Panc1 (cell line): ENCODE results near the gene HCRT. TPM values are rescaled to one million over a fixed set of nuclear protein-coding genes. Genes with fewer than 3 reads are reported as not detected.

Source experiments
- ATAC-seq: fragments of 200-7000 bp; cut with Tn5 transposase; 2 replicates; pipeline ENCODE4 v1.9.1; 2020; ENCODE audit warnings: mild to moderate bottlenecking, moderate library complexity
- BruUV-seq: library from RNA; stranded (reverse); fragments of 400-500 nt; replicated peaks from 2 replicates; lab custom pipeline; 2021; lab: Mats Ljungman, UMichigan
- CTCF ChIA-PET: fragments of 300-600 bp; sonication (Branson Sonifier 250); formaldehyde crosslinking; loops from one replicate; lab custom pipeline; 2022; ENCODE audit warnings: antibody characterized with exemption; lab: Charles Lee
- POLR2A ChIA-PET: fragments of 300-600 bp; sonication (Branson Sonifier 250); formaldehyde crosslinking; loops from one replicate; lab custom pipeline; 2022; ENCODE audit warnings: antibody characterized with exemption; lab: Charles Lee
- DNase-seq: peaks from one replicate; pipeline ENCODE4 v3.0.0-alpha.2; 2010; ENCODE audit warnings: low read depth, low spot score
- H3K27ac ChIP-seq: 2 replicates; pipeline ENCODE4 v1.5.1; 2011; ENCODE audit warnings: mild to moderate bottlenecking, low read length, inconsistent platforms
- H3K27me3 ChIP-seq: fragments of 200-500 bp; sonication (Bioruptor generic); 2 replicates; pipeline ENCODE4 v1.6.0; 2014; ENCODE audit warnings: low read length, inconsistent platforms; ENCODE audit not compliant: control insufficient read depth, insufficient read depth
- H3K36me3 ChIP-seq: fragments of 200-500 bp; sonication (Bioruptor generic); 2 replicates; pipeline ENCODE4 v1.5.1; 2014; ENCODE audit warnings: inconsistent platforms, mild to moderate bottlenecking, low read length, moderate library complexity; ENCODE audit not compliant: control insufficient read depth, insufficient read depth
- H3K4me1 ChIP-seq: 2 replicates; pipeline ENCODE4 v1.5.1; 2011; ENCODE audit warnings: inconsistent platforms, mild to moderate bottlenecking, low read length, moderate library complexity; ENCODE audit not compliant: control insufficient read depth, insufficient read depth
- H3K4me3 ChIP-seq, 2 experiments: 2 replicates each; pipeline ENCODE4 v1.5.1; 2011 to 2012; ENCODE audit warnings: low read depth in 2 of 2, low read length in 2 of 2, mild to moderate bottlenecking in 2 of 2, inconsistent platforms in 1 of 2, moderate library complexity in 1 of 2
- H3K9me3 ChIP-seq: fragments of 200-500 bp; sonication (Bioruptor generic); 2 replicates; pipeline ENCODE4 v1.5.1; 2014; ENCODE audit warnings: low read depth, mild to moderate bottlenecking, inconsistent platforms, low read length, moderate library complexity; ENCODE audit not compliant: control insufficient read depth, insufficient read depth
- CTCF ChIP-seq: fragments of 450-650 bp; IDR thresholded peaks from 2 replicates; pipeline ENCODE4 v1.5.1; 2017; ENCODE audit warnings: mild to moderate bottlenecking
- POLR2AphosphoS5 ChIP-seq: IDR thresholded peaks from 2 replicates; pipeline ENCODE4 v1.6.1; 2012; ENCODE audit warnings: mild to moderate bottlenecking, low read depth, low read length, moderate library complexity
- REST ChIP-seq, 2 experiments: IDR thresholded peaks; 2 replicates each; pipeline ENCODE4 v1.6.1; 2011 to 2012; ENCODE audit warnings: low read depth in 2 of 2, control low read depth in 1 of 2, low read length in 1 of 2, mild to moderate bottlenecking in 1 of 2, moderate library complexity in 1 of 2; ENCODE audit not compliant: insufficient read depth in 1 of 2
- SIN3A ChIP-seq: IDR thresholded peaks from 2 replicates; pipeline ENCODE4 v1.6.1; 2012; ENCODE audit warnings: low read depth, mild to moderate bottlenecking, low read length, moderate library complexity, borderline replicate concordance; ENCODE audit not compliant: insufficient read depth
- TCF7L2 ChIP-seq: IDR thresholded peaks from 2 replicates; pipeline ENCODE4 v1.6.1; 2011; ENCODE audit warnings: mild to moderate bottlenecking, low read depth, low read length, inconsistent platforms
- in situ Hi-C: cut with HindIII; loops from 2 replicates; pipeline ENCODE4 v1.10.0; 2016; ENCODE audit warnings: low sequenced_read_pairs, low pct_unique_long_range_greater_than_20kb
- intact Hi-C: fragments of 100-400 bp; cut with micrococcal nuclease; formaldehyde crosslinking; loops from one replicate; pipeline ENCODE4 v1.10.0; 2022; ENCODE audit not compliant: unreplicated experiment
- total RNA-seq: library from RNA; stranded (reverse); gene quantifications from one replicate; pipeline ENCODE4 v1.2.1, GENCODE V29; 2021; ENCODE audit not compliant: unreplicated experiment

Gene HCRT
- total RNA-seq, 1 experiment from 2014 or later, result not detected

- no peak overlapping the region for H3K4me3 ChIP-seq
- in situ Hi-C loops, result no loop called here
- intact Hi-C loops, result no loop called here
- POLR2A ChIA-PET, result no interaction called here
- no peaks in the 10 kb centered on the region for H3K36me3 ChIP-seq
- no TSS peak for BruUV-seq
- CTCF ChIA-PET, result no interaction called here
- H3K9me3 ChIP-seq, result no peaks in the 10 kb centered on the region
- TF ChIP-seq POLR2AphosphoS5, result no peak
- TF ChIP-seq REST (IDR thresholded peaks at IDR 0.05; ENCODE audit: insufficient read depth in 1 of 2, low read depth in 2 of 2, low read length in 1 of 2), result no peak
- DNase-seq (no peak), ATAC-seq (no peak)
- H3K4me1 ChIP-seq, result no peaks in the 10 kb centered on the region
- no peaks in the 10 kb centered on the region for H3K27me3 ChIP-seq
- H3K27ac ChIP-seq, result no peak overlapping the region
These were observed 24.7 kb downstream of the HCRT start for GRCh38 chr17:42160531-42160910.

GRCh38 chr17:42159796-42160530 is 25.3 kb downstream of the HCRT start:
- ATAC-seq (no peak), DNase-seq (no peak)
- Histone ChIP-seq H3K4me1 (no peaks in the 10 kb centered on the region), H3K9me3 (no peaks in the 10 kb centered on the region), H3K27me3 (no peaks in the 10 kb centered on the region), H3K4me3 (no peak overlapping the region), H3K27ac (no peak overlapping the region), H3K36me3 (no peaks in the 10 kb centered on the region)
- in situ Hi-C loops (no loop called here), intact Hi-C loops (no loop called here)
- POLR2A ChIA-PET, result no interaction called here
- BruUV-seq, result no TSS peak
- CTCF ChIA-PET, result no interaction called here
- TF ChIP-seq SIN3A (no peak), REST (IDR thresholded peaks at IDR 0.05; ENCODE audit: insufficient read depth in 1 of 2, low read depth in 2 of 2, low read length in 1 of 2) (no peak), TCF7L2 (no peak), CTCF (no peak), POLR2AphosphoS5 (no peak)
